ENCODE data around the gene GCAT.

GCAT gene

DNA sequence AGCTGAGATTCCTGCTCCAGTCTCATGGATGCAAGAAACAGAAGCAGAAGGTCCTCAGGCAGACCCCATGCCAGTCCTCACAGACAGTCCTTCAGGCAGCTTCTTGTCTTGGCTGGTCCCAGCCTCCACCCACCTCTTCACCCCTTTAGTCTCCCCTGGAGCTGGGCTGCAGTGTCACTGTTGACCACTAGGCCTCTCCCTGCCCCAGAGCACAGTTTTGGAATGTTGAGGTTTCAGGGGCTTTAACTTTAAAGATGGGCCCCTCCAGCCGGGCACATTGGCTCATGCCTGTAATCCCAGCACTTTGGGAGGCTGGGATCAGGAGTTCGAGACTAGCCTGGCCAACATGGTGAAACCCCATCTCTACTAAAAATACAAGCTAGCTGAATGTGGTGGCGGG lies 39.5 kb upstream of the GCAT start:
- H3K4me1 ChIP-seq (ENCODE audit: control insufficient read depth in 5 of 5, insufficient read depth in 5 of 5, low read length in 5 of 5), result peaks cover 0 to 16% (median 5%) of the 10 kb centered on the region in 5 donors
- H3K27ac ChIP-seq (ENCODE audit: low read depth, low read length), result no peak overlapping the region
- no peak overlapping the region for H3K4me3 ChIP-seq (ENCODE audit: low read depth in 1 of 5, low read length in 5 of 5)
- peaks cover 0 to 86% (median 73%) of the 10 kb centered on the region in 5 donors for H3K36me3 ChIP-seq (ENCODE audit: control insufficient read depth in 5 of 5, insufficient read depth in 5 of 5, low read length in 5 of 5)
- H3K27me3 ChIP-seq (ENCODE audit: control insufficient read depth in 5 of 5, insufficient read depth in 4 of 5, low read length in 5 of 5), result no peaks in the 10 kb centered on the region
- no peaks in the 10 kb centered on the region for H3K9me3 ChIP-seq (ENCODE audit: control insufficient read depth in 5 of 5, low read length in 5 of 5)
- H3K9ac ChIP-seq (ENCODE audit: low read length in 5 of 5), result no peak overlapping the region

DNA sequence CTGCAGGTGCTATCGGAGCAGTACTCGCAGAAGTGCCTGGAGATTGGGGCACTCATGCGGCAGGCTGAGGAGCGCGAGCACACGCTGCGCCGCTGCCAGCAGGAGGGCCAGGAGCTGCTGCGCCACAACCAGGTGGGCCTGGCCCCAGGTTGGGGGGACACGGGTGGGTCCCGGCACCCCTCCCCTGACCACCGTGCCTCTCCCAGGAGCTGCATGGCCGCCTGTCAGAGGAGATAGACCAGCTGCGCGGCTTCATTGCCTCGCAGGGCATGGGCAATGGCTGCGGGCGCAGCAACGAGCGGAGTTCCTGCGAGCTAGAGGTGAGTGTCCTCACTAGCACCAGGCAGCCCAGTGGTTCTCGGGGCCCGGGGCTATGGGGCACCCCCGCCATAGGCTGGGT lies 38.7 kb upstream of the GCAT start:
- Histone ChIP-seq H3K4me1 (ENCODE audit: control insufficient read depth in 5 of 5, insufficient read depth in 5 of 5, low read length in 5 of 5) (peaks cover 0 to 15% (median 5%) of the 10 kb centered on the region in 5 donors), H3K27ac (ENCODE audit: low read depth, low read length) (no peak overlapping the region), H3K9me3 (ENCODE audit: control insufficient read depth in 5 of 5, low read length in 5 of 5) (no peaks in the 10 kb centered on the region), H3K27me3 (ENCODE audit: control insufficient read depth in 5 of 5, insufficient read depth in 4 of 5, low read length in 5 of 5) (no peaks in the 10 kb centered on the region), H3K4me3 (ENCODE audit: low read depth in 1 of 5, low read length in 5 of 5) (no peak overlapping the region), H3K36me3 (ENCODE audit: control insufficient read depth in 5 of 5, insufficient read depth in 5 of 5, low read length in 5 of 5) (peaks cover 0 to 86% (median 72%) of the 10 kb centered on the region in 5 donors), H3K9ac (ENCODE audit: low read length in 5 of 5) (no peak overlapping the region)

DNA sequence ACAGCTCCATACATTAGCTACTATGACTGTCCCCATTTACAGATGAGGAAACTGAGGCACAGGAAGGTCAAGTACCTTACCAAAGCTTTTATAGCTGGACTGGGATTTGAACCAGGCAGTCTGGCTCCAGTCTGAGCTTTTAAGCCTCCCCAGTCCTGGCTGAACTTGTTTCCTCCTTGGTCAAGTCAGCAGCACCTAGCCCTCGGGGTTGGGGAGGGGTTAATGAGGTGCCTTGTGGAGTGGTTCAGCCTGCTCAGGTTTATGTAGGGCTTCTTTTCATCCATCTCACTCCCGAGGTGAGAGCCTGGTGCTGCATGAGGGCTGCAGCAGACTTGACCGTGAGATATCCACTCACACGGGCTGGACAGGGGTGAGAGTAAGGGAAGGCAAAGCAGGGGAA lies 36.7 kb upstream of the GCAT start:
- Histone ChIP-seq H3K27me3 (ENCODE audit: control insufficient read depth in 5 of 5, insufficient read depth in 4 of 5, low read length in 5 of 5) (no peaks in the 10 kb centered on the region), H3K27ac (ENCODE audit: low read depth, low read length) (no peak overlapping the region), H3K36me3 (ENCODE audit: control insufficient read depth in 5 of 5, insufficient read depth in 5 of 5, low read length in 5 of 5) (peaks cover 0 to 80% (median 69%) of the 10 kb centered on the region in 5 donors), H3K9me3 (ENCODE audit: control insufficient read depth in 5 of 5, low read length in 5 of 5) (no peaks in the 10 kb centered on the region), H3K4me1 (ENCODE audit: control insufficient read depth in 5 of 5, insufficient read depth in 5 of 5, low read length in 5 of 5) (peaks cover 0 to 10% (median 0%) of the 10 kb centered on the region in 5 donors), H3K9ac (ENCODE audit: low read length in 5 of 5) (no peak overlapping the region), H3K4me3 (ENCODE audit: low read depth in 1 of 5, low read length in 5 of 5) (no peak overlapping the region)

DNA sequence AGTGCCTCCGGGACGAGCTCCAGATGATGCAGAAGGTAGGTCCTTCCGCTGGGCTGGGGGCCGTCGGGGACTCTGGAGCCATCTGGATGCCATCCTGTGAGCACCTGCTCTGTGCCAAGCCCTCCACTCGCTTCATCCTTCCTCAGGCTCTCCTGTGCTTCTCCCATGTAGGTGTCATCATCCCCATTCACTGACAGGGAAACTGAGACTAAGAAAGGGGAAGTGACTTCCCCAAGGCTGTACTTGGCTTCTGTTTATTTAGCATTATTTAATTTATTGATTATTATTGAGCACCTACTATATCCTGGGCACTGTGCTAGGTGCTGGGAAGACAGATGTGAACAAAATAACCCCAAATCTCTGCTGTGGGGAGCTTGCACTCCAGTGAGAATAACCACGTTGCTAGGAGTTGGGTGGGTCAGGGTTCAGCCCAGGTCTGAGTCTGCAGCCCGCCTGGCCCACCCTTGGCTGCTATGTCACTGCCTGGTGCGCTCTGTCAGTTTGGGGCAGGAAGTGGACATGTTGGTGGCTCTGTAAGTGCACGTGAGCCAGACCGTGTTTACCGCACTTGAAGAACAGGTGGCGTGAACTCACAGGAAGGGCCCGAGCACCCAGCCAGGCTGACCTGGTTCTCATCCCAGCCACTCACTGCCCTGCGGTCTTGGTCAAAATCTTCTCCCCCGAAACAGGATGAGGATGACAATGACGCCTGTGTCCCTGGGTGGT lies 35.9 kb upstream of the GCAT start:
- Histone ChIP-seq H3K4me3 (ENCODE audit: low read depth in 1 of 5, low read length in 5 of 5) (no peak overlapping the region), H3K4me1 (ENCODE audit: control insufficient read depth in 5 of 5, insufficient read depth in 5 of 5, low read length in 5 of 5) (peaks cover 2 to 12% (median 8%) of the 10 kb centered on the region in 5 donors), H3K9ac (ENCODE audit: low read length in 5 of 5) (no peak overlapping the region), H3K9me3 (ENCODE audit: control insufficient read depth in 5 of 5, low read length in 5 of 5) (no peaks in the 10 kb centered on the region), H3K36me3 (ENCODE audit: control insufficient read depth in 5 of 5, insufficient read depth in 5 of 5, low read length in 5 of 5) (peaks cover 0 to 76% (median 65%) of the 10 kb centered on the region in 5 donors), H3K27me3 (ENCODE audit: control insufficient read depth in 5 of 5, insufficient read depth in 4 of 5, low read length in 5 of 5) (no peaks in the 10 kb centered on the region), H3K27ac (ENCODE audit: low read depth, low read length) (no peak overlapping the region)

DNA sequence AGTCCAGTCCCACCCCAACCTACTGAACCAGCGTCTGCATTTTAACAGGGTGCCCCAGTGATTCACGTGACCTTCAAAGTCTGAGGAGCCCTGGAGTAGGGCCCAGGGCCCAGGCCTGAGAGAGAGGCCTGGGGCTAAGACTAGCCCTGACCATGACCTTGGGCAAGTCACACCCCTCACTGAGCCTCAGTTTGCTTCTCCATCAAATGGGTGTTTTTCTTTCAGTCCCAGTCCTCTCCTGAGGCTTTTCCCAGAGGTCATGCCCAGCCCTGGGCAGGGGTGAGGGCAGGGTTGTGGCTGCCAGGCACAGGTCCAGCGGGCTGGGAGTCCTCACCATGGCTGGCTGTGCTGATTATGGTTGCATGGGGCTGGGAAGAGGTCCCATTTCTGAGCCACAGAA lies 33.0 kb upstream of the GCAT start:
- no peak overlapping the region for H3K4me3 ChIP-seq (ENCODE audit: low read depth in 1 of 5, low read length in 5 of 5)
- peaks cover 5 to 24% (median 19%) of the 10 kb centered on the region in 5 donors for H3K4me1 ChIP-seq (ENCODE audit: control insufficient read depth in 5 of 5, insufficient read depth in 5 of 5, low read length in 5 of 5)
- peaks cover 0 to 50% (median 41%) of the 10 kb centered on the region in 5 donors for H3K36me3 ChIP-seq (ENCODE audit: control insufficient read depth in 5 of 5, insufficient read depth in 5 of 5, low read length in 5 of 5)
- H3K9ac ChIP-seq (ENCODE audit: low read length in 5 of 5), result no peak overlapping the region
- no peak overlapping the region for H3K27ac ChIP-seq (ENCODE audit: low read depth, low read length)
- H3K9me3 ChIP-seq (ENCODE audit: control insufficient read depth in 5 of 5, low read length in 5 of 5), result no peaks in the 10 kb centered on the region
- H3K27me3 ChIP-seq (ENCODE audit: control insufficient read depth in 5 of 5, insufficient read depth in 4 of 5, low read length in 5 of 5), result no peaks in the 10 kb centered on the region

DNA sequence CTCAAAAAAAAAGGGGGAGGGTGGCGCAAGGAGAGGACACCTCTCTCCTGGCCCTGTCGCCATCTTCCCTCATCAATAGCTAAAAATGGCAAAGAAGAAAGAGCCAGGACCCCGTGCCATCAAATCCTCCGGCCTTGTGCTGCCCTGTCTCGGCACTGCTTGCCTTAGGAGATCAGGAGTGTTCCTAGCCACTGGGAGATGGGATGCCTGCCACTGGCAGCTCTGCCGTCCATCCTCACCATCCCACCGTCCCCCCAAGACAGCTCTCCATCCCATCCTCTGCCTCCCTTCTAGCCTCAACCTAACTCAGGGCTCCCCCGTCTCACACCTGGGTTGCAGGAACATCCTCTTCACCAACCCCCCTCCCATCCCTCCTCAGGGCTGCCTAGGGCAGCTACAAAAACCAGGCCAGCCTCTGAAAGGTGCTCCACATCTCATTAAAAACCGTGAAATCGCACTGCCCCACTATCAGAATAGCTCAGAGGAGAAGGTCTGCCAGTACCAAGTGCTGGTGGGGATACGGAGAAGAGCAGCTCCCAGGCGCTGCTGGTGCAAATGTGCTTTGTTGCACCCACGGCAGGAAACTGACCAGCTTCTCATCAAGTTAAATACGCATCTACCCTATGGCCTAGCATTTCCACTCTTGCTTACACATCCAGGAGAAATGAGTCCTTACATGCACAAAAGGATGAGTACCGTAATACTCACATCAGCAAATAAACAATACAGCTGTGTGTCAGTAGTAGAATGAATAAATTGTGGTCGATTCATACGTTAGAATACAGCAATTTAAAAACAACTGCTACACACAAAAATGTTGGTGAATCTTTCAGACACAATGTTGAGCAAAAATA lies 31.7 kb upstream of the GCAT start:
- Histone ChIP-seq H3K4me1 (ENCODE audit: control insufficient read depth in 5 of 5, insufficient read depth in 5 of 5, low read length in 5 of 5) (peaks cover 5 to 29% (median 22%) of the 10 kb centered on the region in 5 donors), H3K9ac (ENCODE audit: low read length in 5 of 5) (peak overlapping the region in 1 of 5 donors; percentile 49), H3K4me3 (ENCODE audit: low read depth in 1 of 5, low read length in 5 of 5) (no peak overlapping the region), H3K27me3 (ENCODE audit: control insufficient read depth in 5 of 5, insufficient read depth in 4 of 5, low read length in 5 of 5) (no peaks in the 10 kb centered on the region), H3K27ac (ENCODE audit: low read depth, low read length) (no peak overlapping the region), H3K36me3 (ENCODE audit: control insufficient read depth in 5 of 5, insufficient read depth in 5 of 5, low read length in 5 of 5) (peaks cover 0 to 42% (median 39%) of the 10 kb centered on the region in 5 donors), H3K9me3 (ENCODE audit: control insufficient read depth in 5 of 5, low read length in 5 of 5) (no peaks in the 10 kb centered on the region)

DNA sequence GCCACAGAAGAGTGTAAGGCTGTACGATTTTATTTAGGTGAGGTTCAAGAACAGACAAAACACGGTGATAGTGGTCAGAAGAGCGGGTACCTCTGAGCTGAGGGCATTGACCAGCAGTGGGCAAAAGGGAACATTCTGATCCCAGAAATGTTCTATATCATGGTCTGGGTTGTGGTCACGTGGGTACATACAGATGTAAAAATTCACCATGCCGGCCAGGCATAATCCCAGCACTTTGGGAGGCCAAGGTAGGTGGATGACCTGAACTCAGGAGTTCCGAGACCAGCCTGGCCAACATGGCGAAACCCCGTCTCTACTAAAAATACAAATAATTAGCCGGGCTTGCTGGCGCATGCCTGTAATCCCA lies 31.1 kb upstream of the GCAT start:
- H3K36me3 ChIP-seq (ENCODE audit: control insufficient read depth in 5 of 5, insufficient read depth in 5 of 5, low read length in 5 of 5), result peaks cover 0 to 36% (median 33%) of the 10 kb centered on the region in 5 donors
- no peak overlapping the region for H3K4me3 ChIP-seq (ENCODE audit: low read depth in 1 of 5, low read length in 5 of 5)
- H3K27me3 ChIP-seq (ENCODE audit: control insufficient read depth in 5 of 5, insufficient read depth in 4 of 5, low read length in 5 of 5), result no peaks in the 10 kb centered on the region
- H3K27ac ChIP-seq (ENCODE audit: low read depth, low read length), result no peak overlapping the region
- no peaks in the 10 kb centered on the region for H3K9me3 ChIP-seq (ENCODE audit: control insufficient read depth in 5 of 5, low read length in 5 of 5)
- no peak overlapping the region for H3K9ac ChIP-seq (ENCODE audit: low read length in 5 of 5)
- H3K4me1 ChIP-seq (ENCODE audit: control insufficient read depth in 5 of 5, insufficient read depth in 5 of 5, low read length in 5 of 5), result peaks cover 5 to 29% (median 22%) of the 10 kb centered on the region in 5 donors

DNA sequence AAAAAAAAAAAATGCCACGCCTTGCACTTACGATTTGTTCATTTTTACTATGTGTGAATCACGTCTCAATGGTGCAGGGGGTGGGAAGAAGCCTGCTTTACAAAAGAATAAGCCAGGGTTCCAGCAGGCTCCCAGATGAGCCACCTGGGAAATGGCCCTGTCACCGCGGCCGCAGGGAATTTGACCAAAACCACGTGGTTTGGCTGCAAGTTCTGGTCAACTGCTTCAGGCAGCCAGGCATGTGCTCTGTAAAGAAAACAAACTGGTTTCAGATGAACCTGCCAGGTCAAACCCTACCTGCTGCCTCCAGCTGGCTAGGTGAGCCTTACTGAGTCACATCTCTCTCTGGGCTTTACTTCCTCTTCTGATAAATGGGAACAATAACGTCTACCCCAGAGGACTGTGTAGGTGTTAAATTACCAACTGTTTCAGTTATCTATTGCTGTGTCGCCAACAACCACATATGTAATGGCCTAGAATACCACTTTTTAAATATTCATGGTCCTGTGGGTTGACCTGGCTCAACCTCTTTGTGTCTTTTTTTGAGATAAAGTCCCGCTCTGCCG lies 30.5 kb upstream of the GCAT start:
- Histone ChIP-seq H3K4me1 (ENCODE audit: control insufficient read depth in 5 of 5, insufficient read depth in 5 of 5, low read length in 5 of 5) (peaks cover 5 to 29% (median 22%) of the 10 kb centered on the region in 5 donors), H3K4me3 (ENCODE audit: low read depth in 1 of 5, low read length in 5 of 5) (peak overlapping the region in 1 of 5 donors; percentile 39), H3K27me3 (ENCODE audit: control insufficient read depth in 5 of 5, insufficient read depth in 4 of 5, low read length in 5 of 5) (no peaks in the 10 kb centered on the region), H3K36me3 (ENCODE audit: control insufficient read depth in 5 of 5, insufficient read depth in 5 of 5, low read length in 5 of 5) (peaks cover 0 to 30% (median 27%) of the 10 kb centered on the region in 5 donors), H3K9ac (ENCODE audit: low read length in 5 of 5) (peak overlapping the region in 1 of 5 donors; percentile 35), H3K27ac (ENCODE audit: low read depth, low read length) (no peak overlapping the region), H3K9me3 (ENCODE audit: control insufficient read depth in 5 of 5, low read length in 5 of 5) (no peaks in the 10 kb centered on the region)

DNA sequence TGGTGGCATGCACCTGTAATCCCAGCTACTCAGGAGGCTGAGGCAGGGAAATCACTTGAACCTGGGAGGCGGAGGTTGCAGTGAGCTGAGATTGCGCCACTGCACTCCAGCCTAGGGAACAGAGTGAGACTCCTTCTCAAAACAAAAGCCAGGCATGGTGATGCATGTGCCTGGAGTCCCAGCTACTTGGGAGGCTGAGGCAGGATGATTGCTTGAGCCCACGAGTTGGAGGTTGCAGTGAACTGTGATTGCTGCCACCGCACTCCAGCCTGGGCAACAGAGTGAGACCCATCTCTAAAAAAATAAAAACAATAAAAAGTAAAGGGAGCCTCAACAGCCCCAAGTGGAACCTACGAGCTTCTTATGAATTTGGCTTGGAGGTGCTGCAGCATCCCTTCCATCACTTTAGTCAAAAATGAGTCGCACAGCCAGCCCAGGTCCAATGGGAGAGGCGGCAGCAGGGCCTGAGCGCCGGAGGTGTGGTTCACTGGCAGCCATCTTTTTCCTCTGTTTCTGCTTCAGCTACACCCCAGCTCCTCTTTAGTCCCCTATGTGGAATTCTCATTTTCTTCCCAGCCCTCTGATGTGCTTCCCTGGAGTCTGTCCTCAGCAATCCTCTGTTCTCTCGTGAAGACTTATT lies 29.2 kb upstream of the GCAT start:
- no peak overlapping the region for H3K27ac ChIP-seq (ENCODE audit: low read depth, low read length)
- H3K36me3 ChIP-seq (ENCODE audit: control insufficient read depth in 5 of 5, insufficient read depth in 5 of 5, low read length in 5 of 5), result peaks cover 0 to 17% (median 14%) of the 10 kb centered on the region in 5 donors
- H3K27me3 ChIP-seq (ENCODE audit: control insufficient read depth in 5 of 5, insufficient read depth in 4 of 5, low read length in 5 of 5), result no peaks in the 10 kb centered on the region
- no peaks in the 10 kb centered on the region for H3K9me3 ChIP-seq (ENCODE audit: control insufficient read depth in 5 of 5, low read length in 5 of 5)
- no peak overlapping the region for H3K9ac ChIP-seq (ENCODE audit: low read length in 5 of 5)
- H3K4me3 ChIP-seq (ENCODE audit: low read depth in 1 of 5, low read length in 5 of 5), result no peak overlapping the region
- H3K4me1 ChIP-seq (ENCODE audit: control insufficient read depth in 5 of 5, insufficient read depth in 5 of 5, low read length in 5 of 5), result peaks cover 5 to 29% (median 22%) of the 10 kb centered on the region in 5 donors
